GM12801 (cell line): ENCODE data around the gene CAP2.

ENCODE experiments used
- TF ChIP-seq, protein P1 (sequence below): IDR thresholded peaks from one replicate; pipeline ENCODE4 v1.5.1; 2011; ENCODE audit warnings: control low read depth; ENCODE audit not compliant: insufficient read length; ENCODE audit errors: extremely low read depth

Gene CAP2

DNA sequence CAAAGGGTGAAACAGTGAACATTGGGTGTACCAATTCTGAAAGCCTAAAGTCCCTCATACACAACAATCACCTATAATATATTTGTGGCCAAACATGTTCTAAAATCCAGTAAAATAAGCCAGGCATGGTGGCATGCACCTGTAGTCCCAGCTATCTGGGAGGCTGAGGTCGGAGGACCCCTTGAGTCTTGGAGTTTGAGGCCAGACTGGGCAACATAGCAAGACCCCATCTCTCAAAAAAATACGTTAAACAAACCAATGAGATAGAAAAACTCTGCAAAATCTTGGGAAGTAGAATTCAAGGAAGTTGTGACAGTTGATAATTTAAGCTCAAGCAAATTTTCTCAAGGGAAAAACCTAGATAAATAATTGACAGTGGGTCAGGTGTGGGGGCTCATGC is 92.6 kb downstream of the CAP2 start:
- TF ChIP-seq, protein P1, sequence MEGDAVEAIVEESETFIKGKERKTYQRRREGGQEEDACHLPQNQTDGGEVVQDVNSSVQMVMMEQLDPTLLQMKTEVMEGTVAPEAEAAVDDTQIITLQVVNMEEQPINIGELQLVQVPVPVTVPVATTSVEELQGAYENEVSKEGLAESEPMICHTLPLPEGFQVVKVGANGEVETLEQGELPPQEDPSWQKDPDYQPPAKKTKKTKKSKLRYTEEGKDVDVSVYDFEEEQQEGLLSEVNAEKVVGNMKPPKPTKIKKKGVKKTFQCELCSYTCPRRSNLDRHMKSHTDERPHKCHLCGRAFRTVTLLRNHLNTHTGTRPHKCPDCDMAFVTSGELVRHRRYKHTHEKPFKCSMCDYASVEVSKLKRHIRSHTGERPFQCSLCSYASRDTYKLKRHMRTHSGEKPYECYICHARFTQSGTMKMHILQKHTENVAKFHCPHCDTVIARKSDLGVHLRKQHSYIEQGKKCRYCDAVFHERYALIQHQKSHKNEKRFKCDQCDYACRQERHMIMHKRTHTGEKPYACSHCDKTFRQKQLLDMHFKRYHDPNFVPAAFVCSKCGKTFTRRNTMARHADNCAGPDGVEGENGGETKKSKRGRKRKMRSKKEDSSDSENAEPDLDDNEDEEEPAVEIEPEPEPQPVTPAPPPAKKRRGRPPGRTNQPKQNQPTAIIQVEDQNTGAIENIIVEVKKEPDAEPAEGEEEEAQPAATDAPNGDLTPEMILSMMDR, result no peak

DNA sequence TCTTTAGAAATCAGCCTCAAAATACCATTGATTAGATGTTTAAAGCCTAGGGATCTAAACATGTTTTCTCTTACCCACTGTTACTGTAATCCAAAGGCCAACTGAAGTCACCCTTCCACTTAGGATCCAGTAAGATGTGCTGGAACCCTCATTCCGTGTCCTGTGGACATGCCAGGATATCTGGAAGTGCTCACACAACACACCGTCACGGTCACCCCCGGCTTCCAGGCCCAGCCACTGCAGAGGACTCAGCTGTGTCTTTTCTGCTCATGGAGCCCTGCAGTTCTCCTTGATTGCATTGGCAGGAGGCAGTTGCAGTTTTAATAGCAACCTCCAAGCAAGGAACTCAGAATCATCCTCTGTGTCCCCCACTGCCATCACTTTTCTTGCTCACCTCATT is 93.3 kb downstream of the CAP2 start:
- TF ChIP-seq, protein P1, result no peak

DNA sequence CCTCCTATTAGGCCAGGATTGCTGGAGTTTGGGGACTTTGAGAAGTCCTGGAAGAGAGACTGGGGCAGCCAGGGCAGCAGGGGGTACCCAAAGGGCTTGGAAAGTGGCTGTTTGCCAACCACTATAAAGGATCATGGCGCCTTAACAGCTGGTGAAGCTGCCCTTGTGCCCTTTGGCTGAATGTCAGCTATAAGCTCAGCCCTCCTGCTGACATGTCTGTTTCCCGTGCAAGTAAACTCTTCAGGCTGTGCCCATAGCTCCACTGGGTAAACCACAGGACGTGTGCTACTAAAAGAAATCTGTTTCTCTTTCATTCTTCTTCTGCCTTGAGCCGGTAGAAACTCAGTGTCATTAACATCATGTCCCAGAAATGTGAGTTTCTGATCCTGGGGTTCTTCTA is 97.3 kb downstream of the CAP2 start:
- TF ChIP-seq, protein P1, result no peak

DNA sequence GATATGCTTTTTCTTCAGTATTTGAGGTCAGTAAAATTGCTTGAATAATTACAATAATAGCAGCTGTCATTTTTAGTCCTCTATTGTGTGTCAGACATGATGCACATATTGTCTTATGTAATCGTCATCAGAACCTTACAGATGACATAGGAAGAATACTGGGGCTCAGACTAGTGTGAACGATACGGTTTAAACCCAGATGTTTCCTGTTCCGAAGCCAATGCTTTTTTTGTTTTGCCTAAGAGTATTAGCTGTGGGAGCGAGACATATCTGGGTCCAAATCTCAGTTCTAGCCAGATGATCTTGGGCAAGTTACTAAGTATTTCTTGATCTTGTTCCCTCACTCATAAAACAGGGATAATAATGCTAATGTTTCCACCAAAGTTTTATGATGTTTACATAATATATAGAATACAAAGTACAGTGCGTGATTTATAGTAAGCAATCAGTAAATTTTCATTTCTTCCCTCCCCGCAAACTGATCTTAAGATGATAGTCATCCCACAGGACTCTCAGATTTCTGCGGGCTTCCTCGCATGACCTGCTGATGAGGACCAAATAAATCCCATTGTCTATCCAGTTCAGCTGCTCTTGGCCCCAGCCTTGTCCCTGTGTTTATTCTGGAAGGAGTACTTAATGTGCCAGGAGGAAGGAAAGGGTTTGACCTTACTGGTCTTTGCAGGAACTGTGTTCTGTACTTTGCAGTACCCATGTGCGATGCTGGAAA is 98.2 kb downstream of the CAP2 start:
- TF ChIP-seq, protein P1, result no peak

DNA sequence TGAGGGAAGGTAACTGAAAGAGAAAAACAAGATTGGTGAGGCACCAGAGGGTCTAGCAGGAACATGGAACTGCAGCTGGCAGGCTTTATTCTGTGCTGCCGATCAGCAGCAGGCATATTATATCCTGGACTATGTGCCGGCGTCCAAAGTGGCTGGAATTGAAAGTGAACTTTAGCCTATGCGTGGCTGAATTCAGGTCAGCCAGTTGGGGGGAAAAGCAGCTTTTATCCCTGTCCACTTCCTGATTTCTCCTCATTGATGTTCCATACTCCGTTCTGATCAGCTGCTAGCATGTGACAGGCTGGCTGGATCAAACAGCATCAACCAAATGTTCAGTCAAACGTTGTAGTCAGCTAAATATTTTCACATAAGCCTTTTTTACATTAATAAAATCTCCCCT is 99.0 kb downstream of the CAP2 start:
- TF ChIP-seq, protein P1, result no peak

DNA sequence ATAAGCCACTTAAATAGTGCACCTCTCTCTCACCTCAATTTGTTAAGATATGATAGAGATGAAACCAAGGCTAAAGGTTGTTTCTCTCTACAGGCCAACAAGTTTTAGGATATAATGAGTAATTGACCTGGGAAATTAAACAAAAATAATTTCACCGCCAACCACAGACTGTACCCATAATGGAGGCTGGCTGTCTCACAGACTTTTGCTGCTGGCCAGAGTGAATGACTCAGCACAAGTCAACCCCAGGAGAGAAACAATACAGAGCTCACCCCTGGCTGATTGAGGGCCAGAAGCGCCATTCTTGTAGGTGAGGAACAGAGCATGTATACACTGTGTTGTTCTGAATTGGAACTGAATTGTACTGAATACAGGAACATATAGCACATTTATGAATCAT is 99.9 kb downstream of the CAP2 start:
- TF ChIP-seq, protein P1, result no peak

DNA sequence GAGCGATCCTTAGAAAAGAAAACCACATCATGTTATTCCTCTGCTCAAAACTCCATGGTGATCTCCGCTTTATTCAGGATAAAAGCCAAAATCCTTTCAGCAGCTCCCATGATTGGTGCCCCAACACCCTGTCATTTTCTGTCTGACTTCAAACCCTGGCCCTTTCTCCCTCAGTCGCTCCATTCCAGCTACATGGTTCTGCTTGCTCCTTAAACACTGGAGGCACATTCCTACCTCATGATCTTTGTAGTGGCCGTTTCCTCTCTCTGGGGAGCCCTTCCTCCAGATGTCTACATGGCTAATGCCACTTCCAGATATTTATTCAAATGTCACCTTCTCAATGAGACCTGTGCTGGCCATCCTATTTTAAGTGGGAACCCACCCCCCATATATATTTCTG is 100.8 kb downstream of the CAP2 start:
- TF ChIP-seq, protein P1, result no peak

DNA sequence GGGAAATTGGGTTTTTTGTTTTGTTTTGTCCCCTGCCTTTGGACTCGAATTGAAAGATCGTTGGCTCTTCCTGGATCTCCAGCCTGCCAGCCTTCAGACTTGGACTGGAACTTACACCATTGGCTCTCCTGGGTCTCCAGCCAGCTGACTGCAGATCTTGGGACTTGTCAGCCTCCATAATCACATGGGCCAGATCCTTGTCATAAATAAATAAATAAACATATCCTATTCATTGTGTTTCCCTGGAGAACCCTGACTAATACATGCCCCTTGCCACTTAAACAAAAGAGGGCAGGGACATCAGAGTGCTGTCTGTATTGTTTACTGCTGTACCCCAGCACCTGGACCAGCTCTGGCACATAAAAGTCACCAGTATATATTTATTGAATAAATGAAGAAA is 101.5 kb downstream of the CAP2 start:
- TF ChIP-seq, protein P1, result no peak
